ENCODE measurements around the gene SPEM1.

Gene SPEM1

GRCh38 chr17:7431231-7431630 lies 11.1 kb downstream of the SPEM1 start:
- H3K9me3 ChIP-seq (ENCODE audit: severe bottlenecking): no peaks in the 10 kb centered on the region
- no peak overlapping the region for H3K27ac ChIP-seq
- H3K4me3 ChIP-seq (ENCODE audit: low read depth, low read length): no peak overlapping the region
- no peaks in the 10 kb centered on the region for H3K36me3 ChIP-seq
- H3K27me3 ChIP-seq (ENCODE audit: insufficient read depth, low read depth, severe bottlenecking): peaks cover 1% of the 10 kb centered on the region
- DNase-seq: no peak
- TF ChIP-seq CTCF (IDR thresholded peaks at IDR 0.05; ENCODE audit: low read depth, low read length): no peak

- Histone ChIP-seq H3K4me3 (ENCODE audit: low read depth, low read length) (no peak overlapping the region), H3K36me3 (no peaks in the 10 kb centered on the region), H3K27me3 (ENCODE audit: insufficient read depth, low read depth, severe bottlenecking) (peaks cover 5% of the 10 kb centered on the region), H3K9me3 (ENCODE audit: severe bottlenecking) (no peaks in the 10 kb centered on the region), H3K27ac (no peak overlapping the region)
- TF ChIP-seq CTCF (IDR thresholded peaks at IDR 0.05; ENCODE audit: low read depth, low read length): no peak
- no peak for DNase-seq
Observed at GRCh38 chr17:7432296-7432695, 12.2 kb downstream of the SPEM1 start.

- Histone ChIP-seq H3K9me3 (ENCODE audit: severe bottlenecking) (no peaks in the 10 kb centered on the region), H3K27ac (peak overlapping the region; percentile 43), H3K36me3 (no peaks in the 10 kb centered on the region), H3K4me3 (ENCODE audit: low read depth, low read length) (peak overlapping the region; percentile 47), H3K27me3 (ENCODE audit: insufficient read depth, low read depth, severe bottlenecking) (peaks cover 12% of the 10 kb centered on the region)
- peak; percentile 38 for TF ChIP-seq CTCF (IDR thresholded peaks at IDR 0.05; ENCODE audit: low read depth, low read length)
- peak; percentile 49 for DNase-seq
Observed at GRCh38 chr17:7435676-7436555, 15.8 kb downstream of the SPEM1 start.

- H3K27me3 ChIP-seq (ENCODE audit: insufficient read depth, low read depth, severe bottlenecking): peaks cover 12% of the 10 kb centered on the region
- no peaks in the 10 kb centered on the region for H3K9me3 ChIP-seq (ENCODE audit: severe bottlenecking)
- H3K4me3 ChIP-seq (ENCODE audit: low read depth, low read length): peak overlapping the region; percentile 47
- no peaks in the 10 kb centered on the region for H3K36me3 ChIP-seq
- peak; percentile 83 for TF ChIP-seq CTCF (IDR thresholded peaks at IDR 0.05; ENCODE audit: low read depth, low read length)
- peak overlapping the region; percentile 43 for H3K27ac ChIP-seq
- peak; percentile 81 for DNase-seq
Observed at GRCh38 chr17:7436556-7437368, 16.6 kb downstream of the SPEM1 start.

- no peak for DNase-seq
- no peaks in the 10 kb centered on the region for H3K36me3 ChIP-seq
- H3K4me3 ChIP-seq (ENCODE audit: low read depth, low read length): peak overlapping the region; percentile 47
- peaks cover 12% of the 10 kb centered on the region for H3K27me3 ChIP-seq (ENCODE audit: insufficient read depth, low read depth, severe bottlenecking)
- H3K9me3 ChIP-seq (ENCODE audit: severe bottlenecking): no peaks in the 10 kb centered on the region
- H3K27ac ChIP-seq: no peak overlapping the region
- no peak for TF ChIP-seq CTCF (IDR thresholded peaks at IDR 0.05; ENCODE audit: low read depth, low read length)
Observed at GRCh38 chr17:7437369-7437863, 17.3 kb downstream of the SPEM1 start.
